Lower leg skin (tissue), 4 donors: Measurements from ENCODE around the gene CNTN3. TPM values are rescaled to one million over a fixed set of nuclear protein-coding genes. Genes with fewer than 3 reads are reported as not detected.

Source experiments
- DNase-seq, 2 donors: peaks; one replicate each; pipeline ENCODE4 v3.0.0-alpha.2; 2019; ENCODE audit warnings: low spot score in 2 of 2
- H3K4me3 ChIP-seq: fragments of 200-600 bp; sonication (generic); 2 replicates; pipeline ENCODE4 v1.5.1; 2017; ENCODE audit warnings: mild to moderate bottlenecking, low read depth; ENCODE audit not compliant: poor library complexity, severe bottlenecking
- CTCF ChIP-seq, 3 donors: fragments of 450-650 bp; IDR thresholded peaks; one replicate each; pipeline ENCODE4 v1.5.1; 2016; ENCODE audit warnings: antibody characterized with exemption in 3 of 3, mild to moderate bottlenecking in 3 of 3, moderate library complexity in 2 of 3
- POLR2A ChIP-seq, 2 donors: fragments of 450-650 bp; IDR thresholded peaks; one replicate each; pipeline ENCODE4 v1.6.1; 2016 to 2017; ENCODE audit warnings: antibody characterized with exemption in 2 of 2, mild to moderate bottlenecking in 1 of 2, moderate library complexity in 1 of 2
- WGBS, 2 donors: methylation state at CpG; one replicate each; pipeline ENCODE4 v1.1.5; 2018; 5-methylcytosine and 5-hydroxymethylcytosine counted together
- intact Hi-C: fragments of 100-400 bp; cut with DNase I; formaldehyde crosslinking; loops from one replicate; pipeline ENCODE4 v1.15.0; 2023; ENCODE audit warnings: low total_unique reads
- total RNA-seq, 4 donors: library from RNA; depleted of rRNA; stranded (reverse); fragments of >200 nt; gene quantifications; one replicate each; pipeline ENCODE4 v1.1.0, GENCODE V29; 2016

Gene CNTN3
- total RNA-seq, 4 donors from 2014 or later, result 0.15 to 1.9 (median 0.51) TPM

- TF ChIP-seq POLR2A (IDR thresholded peaks at IDR 0.05) (no peak), CTCF (IDR thresholded peaks at IDR 0.05) (no peak)
- WGBS, 2 donors, result 91 to 96% methylated on average over 2 of the region's 2 CpGs
- intact Hi-C loops, result no loop called here
- no peak for DNase-seq
- no peak overlapping the region for H3K4me3 ChIP-seq
Observed at GRCh38 chr3:74599564-74599963, 14.9 kb downstream of the CNTN3 start.

- no peak overlapping the region for H3K4me3 ChIP-seq
- TF ChIP-seq CTCF (IDR thresholded peaks at IDR 0.05) (no peak), POLR2A (IDR thresholded peaks at IDR 0.05) (no peak)
- no peak for DNase-seq
- intact Hi-C loops, result no loop called here
- 87 to 88% methylated on average over 3 of the region's 3 CpGs for WGBS, 2 donors
Observed at GRCh38 chr3:74593152-74593551, 21.3 kb downstream of the CNTN3 start.

- no peak for DNase-seq
- no peak overlapping the region for H3K4me3 ChIP-seq
- no peak for TF ChIP-seq CTCF (IDR thresholded peaks at IDR 0.05)
- no peak for TF ChIP-seq POLR2A (IDR thresholded peaks at IDR 0.05)
- WGBS, 2 donors, result 38 to 42% methylated on average over 2 of the region's 2 CpGs
- intact Hi-C loops, result no loop called here
Observed at GRCh38 chr3:74592359-74592758, 22.1 kb downstream of the CNTN3 start.

GRCh38 chr3:74591946-74592345 is 22.5 kb downstream of the CNTN3 start:
- H3K4me3 ChIP-seq, result no peak overlapping the region
- no peak for TF ChIP-seq POLR2A (IDR thresholded peaks at IDR 0.05)
- TF ChIP-seq CTCF (IDR thresholded peaks at IDR 0.05), result no peak
- intact Hi-C loops, result no loop called here
- DNase-seq, result no peak

- intact Hi-C loops, result no loop called here
- WGBS, 2 donors, result 60 to 67% methylated on average over 2 of the region's 2 CpGs
- TF ChIP-seq CTCF (IDR thresholded peaks at IDR 0.05), result no peak
- TF ChIP-seq POLR2A (IDR thresholded peaks at IDR 0.05), result no peak
- no peak overlapping the region for H3K4me3 ChIP-seq
- DNase-seq, result no peak
Observed at GRCh38 chr3:74591342-74591741, 23.1 kb downstream of the CNTN3 start.

- intact Hi-C loops, result no loop called here
- no peak for TF ChIP-seq CTCF (IDR thresholded peaks at IDR 0.05)
- TF ChIP-seq POLR2A (IDR thresholded peaks at IDR 0.05), result no peak
- no peak for DNase-seq
- no peak overlapping the region for H3K4me3 ChIP-seq
- WGBS, 2 donors, result 56 to 71% methylated on average over 4 of the region's 4 CpGs
Observed at GRCh38 chr3:74590620-74591262, 23.7 kb downstream of the CNTN3 start.
